ENCODE measurements around the gene DMBX1.

The DMBX1 gene

GRCh38 chr1:46483589-46483988, 6.0 kb upstream of the DMBX1 start:
- DNase-seq (ENCODE audit: low read depth, low spot score), result no peak

- DNase-seq (ENCODE audit: low read depth, low spot score), result no peak
Observed at GRCh38 chr1:46484783-46485490, 4.7 kb upstream of the DMBX1 start.

- DNase-seq (ENCODE audit: low read depth, low spot score), result no peak
Observed at GRCh38 chr1:46485564-46486431, 3.8 kb upstream of the DMBX1 start.

- no peak for DNase-seq (ENCODE audit: low read depth, low spot score)
Observed at GRCh38 chr1:46486432-46487015, 3.1 kb upstream of the DMBX1 start.

GRCh38 chr1:46487818-46488218, 1.8 kb upstream of the DMBX1 start:
- DNase-seq (ENCODE audit: low read depth, low spot score), result no peak

- DNase-seq (ENCODE audit: low read depth, low spot score), result no peak
Observed at GRCh38 chr1:46488343-46489168, 1.1 kb upstream of the DMBX1 start.

- DNase-seq (ENCODE audit: low read depth, low spot score), result no peak
Observed at GRCh38 chr1:46489169-46489637, 433 bp upstream of the DMBX1 start.

- DNase-seq (ENCODE audit: low read depth, low spot score), result no peak
Observed at GRCh38 chr1:46490406-46490655, 695 bp downstream of the DMBX1 start.

GRCh38 chr1:46490656-46491442, 1.2 kb downstream of the DMBX1 start:
- no peak for DNase-seq (ENCODE audit: low read depth, low spot score)

- no peak for DNase-seq (ENCODE audit: low read depth, low spot score)
Observed at GRCh38 chr1:46491443-46492268, 2.0 kb downstream of the DMBX1 start.

GRCh38 chr1:46492269-46492853, 2.7 kb downstream of the DMBX1 start:
- DNase-seq (ENCODE audit: low read depth, low spot score), result no peak

GRCh38 chr1:46492871-46493270, 3.2 kb downstream of the DMBX1 start:
- DNase-seq (ENCODE audit: low read depth, low spot score), result no peak

- no peak for DNase-seq (ENCODE audit: low read depth, low spot score)
Observed at GRCh38 chr1:46493316-46494032, 3.8 kb downstream of the DMBX1 start.

- no peak for DNase-seq (ENCODE audit: low read depth, low spot score)
Observed at GRCh38 chr1:46494910-46495309, 5.3 kb downstream of the DMBX1 start.

- DNase-seq (ENCODE audit: low read depth, low spot score), result no peak
Observed at GRCh38 chr1:46495778-46496177, 6.1 kb downstream of the DMBX1 start.

- DNase-seq (ENCODE audit: low read depth, low spot score), result no peak
Observed at GRCh38 chr1:46496505-46496904, 6.9 kb downstream of the DMBX1 start.

- DNase-seq (ENCODE audit: low read depth, low spot score), result no peak
Observed at GRCh38 chr1:46497020-46497419, 7.4 kb downstream of the DMBX1 start.

GRCh38 chr1:46497665-46498064, 8.0 kb downstream of the DMBX1 start:
- no peak for DNase-seq (ENCODE audit: low read depth, low spot score)

- DNase-seq (ENCODE audit: low read depth, low spot score), result no peak
Observed at GRCh38 chr1:46501528-46501927, 11.9 kb downstream of the DMBX1 start.
